Left cardiac atrium (tissue), 4 donors: ENCODE data around the gene SIGLEC8. TPM values are rescaled to one million over a fixed set of nuclear protein-coding genes. Genes with fewer than 3 reads are reported as not detected.
A peak's percentile ranks its signal among the peaks of the same experiment; 100 is the strongest.
"Not testable (repeated sequence)": the region's sequence is repeated elsewhere in the genome, so short reads cannot be mapped to it uniquely, and the experiment has no call there.

Experiments used
- ATAC-seq, 2 donors: fragments of 200-7000 bp; cut with Tn5 transposase; one replicate each; pipeline ENCODE4 v1.9.1; 2020; ENCODE audit warnings: mild to moderate bottlenecking in 2 of 2, moderate library complexity in 2 of 2
- DNase-seq: peaks from one replicate; pipeline ENCODE4 v3.0.0-alpha.2; 2020
- intact Hi-C, 2 donors: fragments of 100-400 bp; cut with DNase I; formaldehyde crosslinking; loops; one replicate each; pipeline versions ENCODE4 v1.14.1 to v1.15.1; 2022 to 2023
- total RNA-seq, 2 donors: library from RNA; stranded (reverse); fragmentation: NEBNext Ultra II Directional; extraction: Animal tissue kit (Norgen Biotek cat#: 25700); gene quantifications; one replicate each; pipeline ENCODE4 v1.2.1, GENCODE V29; 2021
- donor health status: DM: no; HTN: yes; CAD: no.
- donor health status: DM: no; HTN: yes; CAD: no; lungs with severe emphysema.
- donor health status: DM: yes; HTN: yes; CAD: no.
- donor health status: Dilated cardiomyopathy.

SIGLEC8 gene
- total RNA-seq, 2 donors from 2014 or later: 0.09 TPM; not detected in 1

GRCh38 chr19:51417810-51418157, 40.5 kb downstream of the SIGLEC8 start:
- ATAC-seq (peak in 1 of 2 donors; percentile 8), DNase-seq (no peak)
- intact Hi-C loops: no loop called here

GRCh38 chr19:51417107-51417809, 41.0 kb downstream of the SIGLEC8 start, which contains the start of gene SIGLEC10:
Gene SIGLEC10, minus strand, starts transcription at chr19:51417642. Its CDS starts 61 bp downstream, at chr19:51417581.
- ATAC-seq (peak; percentile 48 to 59), DNase-seq (peak; percentile 42)

GRCh38 chr19:51416422-51416821, 41.8 kb downstream of the SIGLEC8 start:
- ATAC-seq, DNase-seq, intact Hi-C loops: not testable (repeated sequence)

More at GRCh38 chr19:51417107-51417809, 41.0 kb downstream of the SIGLEC8 start, which contains the start of gene SIGLEC10:
- intact Hi-C loops: no loop called here

GRCh38 chr19:51415187-51415586, 43.1 kb downstream of the SIGLEC8 start:
- DNase-seq: no peak
- intact Hi-C loops: no loop called here
- no peak for ATAC-seq

GRCh38 chr19:51410950-51411748, 47.1 kb downstream of the SIGLEC8 start:
- ATAC-seq: no peak
- intact Hi-C loops: no loop called here

GRCh38 chr19:51407511-51408131, 50.6 kb downstream of the SIGLEC8 start:
- intact Hi-C loops: loop anchor here in 1 of 2 donors (10.0 kb wide), 1 partner anchor 73 kb away; no protein-coding TSS in a partner anchor
- DNase-seq (no peak), ATAC-seq (peak in 1 of 2 donors; percentile 60)

More at GRCh38 chr19:51410950-51411748, 47.1 kb downstream of the SIGLEC8 start:
- DNase-seq: no peak

- intact Hi-C loops: loop anchor here in 1 of 2 donors (10.0 kb wide), 1 partner anchor 67 kb away; no protein-coding TSS in a partner anchor
- DNase-seq: no peak
- no peak for ATAC-seq
Measured at GRCh38 chr19:51402117-51402516, 56.1 kb downstream of the SIGLEC8 start.

Other genes with a start within 250 kb of the SIGLEC8 start
- 10 to 100 TPM in 1 of 2 donors, 1 to 10 TPM in 1; 3.2 to 11.4 TPM for gene CD33, start 233.4 kb downstream of the SIGLEC8 start, total RNA-seq
- not detected for gene SIGLECL1, start 207.4 kb downstream of the SIGLEC8 start, total RNA-seq
- under 1 TPM in 1 of 2 donors, not detected in 1; 0.16 TPM for gene IGLON5, start 146.8 kb downstream of the SIGLEC8 start, total RNA-seq
- 1 to 10 TPM; 1.5 to 1.8 TPM for gene VSIG10L, start 116.3 kb downstream of the SIGLEC8 start, total RNA-seq
- 100 to 1,000 TPM; 225 to 267 TPM for gene ETFB, start 92.1 kb downstream of the SIGLEC8 start, total RNA-seq
- 1 to 10 TPM; 1.3 to 2.5 TPM for gene CLDND2, start 89.5 kb downstream of the SIGLEC8 start, total RNA-seq
- 1 to 10 TPM in 1 of 2 donors, under 1 TPM in 1; 0.89 to 4.0 TPM for gene NKG7, start 85.8 kb downstream of the SIGLEC8 start, total RNA-seq
- gene LIM2, start 70.5 kb downstream of the SIGLEC8 start, total RNA-seq: not detected
- not detected for gene C19orf84, start 67.9 kb downstream of the SIGLEC8 start, total RNA-seq
- gene SIGLEC10, start 40.8 kb downstream of the SIGLEC8 start, total RNA-seq: 1 to 10 TPM; 1.4 to 1.6 TPM
- not detected for gene CEACAM18, start 20.1 kb upstream of the SIGLEC8 start, total RNA-seq
- gene SIGLEC12, start 43.3 kb upstream of the SIGLEC8 start, total RNA-seq: 1 to 10 TPM in 1 of 2 donors, not detected in 1; 1.1 TPM
- 1 to 10 TPM in 1 of 2 donors, not detected in 1; 1.0 TPM for gene SIGLEC6, start 73.2 kb upstream of the SIGLEC8 start, total RNA-seq
- gene ZNF175, start 112.8 kb upstream of the SIGLEC8 start, total RNA-seq: 10 to 100 TPM in 1 of 2 donors, 1 to 10 TPM in 1; 9.6 to 10.8 TPM
- gene SIGLEC5, start 171.9 kb upstream of the SIGLEC8 start, total RNA-seq: under 1 TPM; 0.71 to 0.81 TPM
- gene SIGLEC14, start 188.4 kb upstream of the SIGLEC8 start, total RNA-seq: 1 to 10 TPM; 1.2 to 4.2 TPM
- 10 to 100 TPM; 11.7 to 17.1 TPM for gene SPACA6, start 234.9 kb upstream of the SIGLEC8 start, total RNA-seq